SK-N-SH treated with all-trans-retinoic acid at 6 μM for 48 hours (cell line): Measurements from ENCODE around the gene RAB13.

Experiments used
- ATAC-seq: fragments of 200-7000 bp; cut with Tn5 transposase; 3 replicates; pipeline ENCODE4 v1.9.1; 2020; ENCODE audit warnings: mild to moderate bottlenecking, moderate library complexity
- ARNTL ChIP-seq: fragments of 450-650 bp; formaldehyde crosslinking; IDR thresholded peaks from 2 replicates; pipeline ENCODE4 v1.5.0; 2020; ENCODE audit warnings: low read depth, mild to moderate bottlenecking, moderate library complexity, borderline replicate concordance
- BACH2 ChIP-seq: fragments of 250-450 bp; sonication (Bioruptor Pico); IDR thresholded peaks from 2 replicates; pipeline ENCODE4 v1.9.0; 2021; ENCODE audit warnings: mild to moderate bottlenecking, borderline replicate concordance
- CSRNP3 ChIP-seq: fragments of 250-450 bp; sonication (Bioruptor Pico); IDR thresholded peaks from 2 replicates; pipeline ENCODE4 v1.5.1; 2021; ENCODE audit warnings: mild to moderate bottlenecking, moderate library complexity
- ESRRG ChIP-seq: fragments of 250-450 bp; sonication (Bioruptor Pico); IDR thresholded peaks from 2 replicates; pipeline ENCODE4 v1.6.1; 2021; ENCODE audit warnings: mild to moderate bottlenecking
- GLIS3 ChIP-seq: fragments of 250-450 bp; sonication (Bioruptor Pico); IDR thresholded peaks from 2 replicates; pipeline ENCODE4 v1.5.0; 2020; ENCODE audit warnings: mild to moderate bottlenecking, moderate library complexity
- ISL1 ChIP-seq: fragments of 250-450 bp; sonication (Bioruptor Pico); IDR thresholded peaks from 2 replicates; pipeline ENCODE4 v2.1.2; 2022; ENCODE audit warnings: mild to moderate bottlenecking, moderate library complexity
- PATZ1 ChIP-seq: fragments of 250-450 bp; sonication (Bioruptor Pico); IDR thresholded peaks from 2 replicates; pipeline ENCODE4 v1.8.0; 2020; ENCODE audit warnings: mild to moderate bottlenecking, moderate library complexity, borderline replicate concordance
- POU6F1 ChIP-seq: fragments of 250-450 bp; sonication (Bioruptor Pico); IDR thresholded peaks from 2 replicates; pipeline ENCODE4 v1.8.0; 2021; ENCODE audit warnings: low read depth, mild to moderate bottlenecking, moderate library complexity, borderline replicate concordance
- PPARA ChIP-seq: fragments of 250-450 bp; sonication (Bioruptor Pico); IDR thresholded peaks from 2 replicates; pipeline ENCODE4 v1.5.0; 2020; ENCODE audit warnings: mild to moderate bottlenecking, borderline replicate concordance
- TCF4 ChIP-seq: fragments of 250-450 bp; sonication (Bioruptor Pico); IDR thresholded peaks from 2 replicates; pipeline ENCODE4 v1.8.0; 2021; ENCODE audit warnings: mild to moderate bottlenecking, moderate library complexity, borderline replicate concordance
- TOX ChIP-seq: fragments of 250-450 bp; sonication (Bioruptor Pico); IDR thresholded peaks from 2 replicates; pipeline ENCODE4 v1.8.0; 2021; ENCODE audit warnings: mild to moderate bottlenecking, moderate library complexity, borderline replicate concordance
- TSHZ2 ChIP-seq: fragments of 250-450 bp; sonication (Bioruptor Pico); IDR thresholded peaks from 2 replicates; pipeline ENCODE4 v1.5.0; 2020; ENCODE audit warnings: mild to moderate bottlenecking, moderate library complexity
- ZC3H10 ChIP-seq: fragments of 250-450 bp; sonication (Bioruptor Pico); IDR thresholded peaks from 2 replicates; pipeline ENCODE4 v1.5.1; 2021; ENCODE audit warnings: mild to moderate bottlenecking, moderate library complexity
- ZFP3 ChIP-seq: fragments of 250-450 bp; sonication (Bioruptor Pico); IDR thresholded peaks from 2 replicates; pipeline ENCODE4 v1.5.0; 2020; ENCODE audit warnings: mild to moderate bottlenecking, moderate library complexity
- ZNF70 ChIP-seq: fragments of 450-650 bp; formaldehyde crosslinking; IDR thresholded peaks from 2 replicates; pipeline ENCODE4 v1.5.0; 2020; ENCODE audit warnings: mild to moderate bottlenecking, moderate library complexity
- ZNF8 ChIP-seq: fragments of 450-650 bp; formaldehyde crosslinking; IDR thresholded peaks from 2 replicates; pipeline ENCODE4 v1.5.0; 2020; ENCODE audit warnings: mild to moderate bottlenecking, moderate library complexity
- TF ChIP-seq, protein P1 (sequence below): fragments of 250-450 bp; sonication (Bioruptor Pico); IDR thresholded peaks from 2 replicates; pipeline ENCODE4 v1.5.1; 2020; ENCODE audit warnings: low read depth, mild to moderate bottlenecking, moderate library complexity

Gene RAB13

GRCh38 chr1:153942766-153943549, 43.2 kb downstream of the RAB13 start (continued):
- no peak for TF ChIP-seq POU6F1 (CRISPR knock-in tag)
- TF ChIP-seq ARNTL (CRISPR knock-in tag): no peak

DNA sequence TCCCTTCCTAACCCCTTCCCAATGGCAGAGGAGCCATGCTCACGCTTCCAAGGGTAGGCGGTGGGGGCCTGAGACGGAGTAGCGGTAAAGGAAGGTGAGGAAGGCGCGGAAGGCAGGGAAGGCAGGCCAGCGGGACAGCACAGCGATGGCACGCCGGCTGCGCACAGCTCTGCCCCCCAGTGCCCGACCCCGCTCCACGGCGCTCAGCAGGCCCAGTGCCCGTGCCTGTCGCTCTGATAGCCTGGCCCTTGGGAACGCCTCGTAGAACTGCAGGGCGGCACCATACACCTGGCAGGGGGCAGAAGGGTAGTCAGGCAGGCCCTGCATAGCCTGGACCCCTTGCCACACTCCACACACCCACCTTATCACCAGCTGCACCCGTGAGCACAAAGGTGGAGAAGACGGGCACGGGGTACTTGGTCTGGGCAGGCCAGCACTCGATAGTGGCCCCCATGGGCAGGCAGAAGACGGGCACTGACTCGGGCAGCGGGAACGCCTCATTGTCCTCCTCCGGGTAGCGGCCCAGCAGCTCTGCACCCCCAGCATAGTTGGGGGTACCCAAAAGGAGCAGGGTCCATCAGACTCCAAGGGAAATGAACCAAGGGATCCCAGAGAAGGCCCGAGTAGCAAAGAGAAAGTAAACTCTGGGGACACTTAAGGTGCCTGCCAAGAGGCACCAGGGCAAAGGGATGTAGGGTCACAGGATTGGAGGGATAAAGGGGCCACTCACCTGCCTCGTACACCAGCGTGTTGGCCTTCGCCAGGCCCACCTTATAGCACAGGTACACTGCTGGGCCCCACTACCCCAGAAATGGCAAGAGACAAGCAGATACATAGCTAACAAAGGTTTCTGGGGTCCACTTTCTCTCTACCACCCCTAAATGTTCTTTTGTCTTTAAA, 44.1 kb downstream of the RAB13 start:
- no peak for ATAC-seq
- TF ChIP-seq ZNF70 (CRISPR knock-in tag) (no peak), PPARA (CRISPR knock-in tag) (no peak), ESRRG (CRISPR knock-in tag) (no peak), POU6F1 (CRISPR knock-in tag) (no peak), TCF4 (CRISPR knock-in tag) (no peak), ZFP3 (CRISPR knock-in tag) (no peak), ARNTL (CRISPR knock-in tag) (no peak), GLIS3 (CRISPR knock-in tag) (no peak), TSHZ2 (no peak), BACH2 (CRISPR knock-in tag) (no peak), ZNF8 (no peak), CSRNP3 (CRISPR knock-in tag) (no peak), PATZ1 (CRISPR knock-in tag) (no peak), TOX (CRISPR knock-in tag) (no peak), ISL1 (CRISPR knock-in tag) (no peak), ZC3H10 (CRISPR knock-in tag) (no peak)
- TF ChIP-seq, protein P1, sequence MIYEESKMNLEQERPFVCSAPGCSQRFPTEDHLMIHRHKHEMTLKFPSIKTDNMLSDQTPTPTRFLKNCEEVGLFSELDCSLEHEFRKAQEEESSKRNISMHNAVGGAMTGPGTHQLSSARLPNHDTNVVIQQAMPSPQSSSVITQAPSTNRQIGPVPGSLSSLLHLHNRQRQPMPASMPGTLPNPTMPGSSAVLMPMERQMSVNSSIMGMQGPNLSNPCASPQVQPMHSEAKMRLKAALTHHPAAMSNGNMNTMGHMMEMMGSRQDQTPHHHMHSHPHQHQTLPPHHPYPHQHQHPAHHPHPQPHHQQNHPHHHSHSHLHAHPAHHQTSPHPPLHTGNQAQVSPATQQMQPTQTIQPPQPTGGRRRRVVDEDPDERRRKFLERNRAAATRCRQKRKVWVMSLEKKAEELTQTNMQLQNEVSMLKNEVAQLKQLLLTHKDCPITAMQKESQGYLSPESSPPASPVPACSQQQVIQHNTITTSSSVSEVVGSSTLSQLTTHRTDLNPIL: no peak
